GM18511 (cell line): Measurements from ENCODE around the gene BAZ1B.
"Not testable (repeated sequence)": the region's sequence is repeated elsewhere in the genome, so short reads cannot be mapped to it uniquely, and the experiment has no call there.

Experiments used
- ATAC-seq: cut with Tn5 transposase; IDR thresholded peaks from one replicate; pipeline ENCODE4 v1.9.1; 2021; ENCODE audit warnings: mild to moderate bottlenecking, moderate library complexity; ENCODE audit not compliant: unreplicated experiment

Gene BAZ1B

GRCh38 chr7:73447121-73447733 lies 74.9 kb downstream of the BAZ1B start:
- no peak for ATAC-seq

- ATAC-seq, result no peak
Observed at GRCh38 chr7:73446682-73447081, 75.4 kb downstream of the BAZ1B start.

- ATAC-seq, result no peak
Observed at GRCh38 chr7:73443548-73444255, 78.4 kb downstream of the BAZ1B start.

GRCh38 chr7:73442903-73443500 lies 79.1 kb downstream of the BAZ1B start:
- ATAC-seq, result no peak

- no peak for ATAC-seq
Observed at GRCh38 chr7:73442222-73442902, 79.7 kb downstream of the BAZ1B start.

GRCh38 chr7:73439410-73439704 lies 82.7 kb downstream of the BAZ1B start:
- ATAC-seq, result no peak

GRCh38 chr7:73438547-73439409 lies 83.3 kb downstream of the BAZ1B start:
- no peak for ATAC-seq

GRCh38 chr7:73437621-73438416 lies 84.3 kb downstream of the BAZ1B start:
- ATAC-seq, result no peak

GRCh38 chr7:73437091-73437490 lies 85.0 kb downstream of the BAZ1B start:
- ATAC-seq, result no peak

GRCh38 chr7:73436031-73436929 lies 85.8 kb downstream of the BAZ1B start:
- ATAC-seq, result no peak

GRCh38 chr7:73435471-73436009 lies 86.6 kb downstream of the BAZ1B start:
- no peak for ATAC-seq

- ATAC-seq, result no peak
Observed at GRCh38 chr7:73434701-73435069, 87.4 kb downstream of the BAZ1B start.

- ATAC-seq, result peak; percentile 38
Observed at GRCh38 chr7:73433924-73434700, 88.0 kb downstream of the BAZ1B start.

- no peak for ATAC-seq
Observed at GRCh38 chr7:73432676-73433075, 89.4 kb downstream of the BAZ1B start.

GRCh38 chr7:73431041-73431835 lies 90.9 kb downstream of the BAZ1B start:
- no peak for ATAC-seq

- ATAC-seq, result not testable (repeated sequence)
Observed at GRCh38 chr7:73430540-73430939, 91.6 kb downstream of the BAZ1B start.
